Type B pancreatic cell (in vitro differentiated cells): ENCODE results near the gene SCN2A. TPM values are rescaled to one million over a fixed set of nuclear protein-coding genes. Genes with fewer than 3 reads are reported as not detected.

Source experiments
- DNase-seq: peaks from one replicate; pipeline ENCODE4 v3.0.0; 2021; ENCODE audit warnings: mixed read lengths; ENCODE audit not compliant: unreplicated experiment; ENCODE audit errors: extremely low spot score
- H3K27ac Mint-ChIP-seq: 2 replicates; pipeline ENCODE4 v1.8.0; 2021; ENCODE audit warnings: mild to moderate bottlenecking, mixed read lengths
- H3K27me3 Mint-ChIP-seq: 2 replicates; pipeline ENCODE4 v1.8.0; 2021; ENCODE audit warnings: mixed read lengths
- H3K36me3 Mint-ChIP-seq: 2 replicates; pipeline ENCODE4 v1.8.0; 2021; ENCODE audit warnings: mixed read lengths
- H3K4me1 Mint-ChIP-seq: one replicate; pipeline ENCODE4 v1.8.0; 2021; ENCODE audit warnings: mixed read lengths; ENCODE audit not compliant: unreplicated experiment
- H3K4me3 Mint-ChIP-seq: 2 replicates; pipeline ENCODE4 v1.8.0; 2021; ENCODE audit warnings: mild to moderate bottlenecking, mixed read lengths
- H3K9me3 Mint-ChIP-seq: 2 replicates; pipeline ENCODE4 v1.8.0; 2021; ENCODE audit warnings: mixed read lengths
- total RNA-seq: library from RNA; stranded (reverse); gene quantifications from 2 replicates; pipeline ENCODE4 v1.2.1, GENCODE V29; 2021; ENCODE audit warnings: low replicate concordance
- TF ChIP-seq, protein P1 (sequence below): fragments of 200-600 bp; sonication (generic); conservative IDR thresholded peaks from 2 replicates; pipeline ENCODE4 v1.5.0; 2021; ENCODE audit warnings: antibody characterized with exemption, mild to moderate bottlenecking

SCN2A gene
- total RNA-seq, 1 donor from 2014 or later: 0.92 TPM

- DNase-seq: no peak
- no peak overlapping the region for H3K4me3 Mint-ChIP-seq
- TF ChIP-seq, protein P1, sequence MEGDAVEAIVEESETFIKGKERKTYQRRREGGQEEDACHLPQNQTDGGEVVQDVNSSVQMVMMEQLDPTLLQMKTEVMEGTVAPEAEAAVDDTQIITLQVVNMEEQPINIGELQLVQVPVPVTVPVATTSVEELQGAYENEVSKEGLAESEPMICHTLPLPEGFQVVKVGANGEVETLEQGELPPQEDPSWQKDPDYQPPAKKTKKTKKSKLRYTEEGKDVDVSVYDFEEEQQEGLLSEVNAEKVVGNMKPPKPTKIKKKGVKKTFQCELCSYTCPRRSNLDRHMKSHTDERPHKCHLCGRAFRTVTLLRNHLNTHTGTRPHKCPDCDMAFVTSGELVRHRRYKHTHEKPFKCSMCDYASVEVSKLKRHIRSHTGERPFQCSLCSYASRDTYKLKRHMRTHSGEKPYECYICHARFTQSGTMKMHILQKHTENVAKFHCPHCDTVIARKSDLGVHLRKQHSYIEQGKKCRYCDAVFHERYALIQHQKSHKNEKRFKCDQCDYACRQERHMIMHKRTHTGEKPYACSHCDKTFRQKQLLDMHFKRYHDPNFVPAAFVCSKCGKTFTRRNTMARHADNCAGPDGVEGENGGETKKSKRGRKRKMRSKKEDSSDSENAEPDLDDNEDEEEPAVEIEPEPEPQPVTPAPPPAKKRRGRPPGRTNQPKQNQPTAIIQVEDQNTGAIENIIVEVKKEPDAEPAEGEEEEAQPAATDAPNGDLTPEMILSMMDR: no peak
Observed at GRCh38 chr2:165238295-165238694, 919 bp upstream of the SCN2A start.

DNA sequence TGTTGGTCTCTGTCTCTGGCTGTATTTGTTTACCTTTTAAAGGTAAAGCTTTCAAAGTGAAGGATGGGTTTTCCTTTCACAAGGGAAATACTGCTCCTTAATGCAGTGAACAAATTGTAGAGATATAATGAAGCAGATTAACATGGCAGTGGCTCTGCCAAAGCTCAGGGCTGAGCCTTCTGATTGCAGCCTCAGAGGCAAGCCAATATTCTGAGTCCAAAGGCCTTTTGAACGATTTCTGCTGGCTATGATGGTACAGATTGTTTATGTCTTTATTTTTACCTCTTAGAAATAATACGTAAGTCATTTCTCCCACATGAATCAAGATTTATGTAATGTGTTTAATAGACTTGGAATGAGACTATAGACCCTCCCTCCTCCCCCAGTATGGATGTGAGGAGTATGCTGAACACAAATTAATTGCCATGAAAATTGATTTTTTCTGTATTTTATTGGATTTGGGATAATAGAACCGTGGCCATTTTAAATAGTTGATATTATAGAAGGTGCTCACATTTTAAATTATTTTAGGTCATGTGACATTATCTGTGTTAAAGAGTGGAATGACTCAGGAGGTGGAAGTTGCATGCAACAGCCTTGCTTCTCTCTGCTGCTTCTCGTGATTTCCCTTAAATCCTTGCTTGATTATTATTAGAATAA lies 772 bp downstream of the SCN2A start:
- TF ChIP-seq, protein P1: no peak
- no peaks in the 10 kb centered on the region for H3K27me3 Mint-ChIP-seq
- H3K4me3 Mint-ChIP-seq: no peak overlapping the region
- DNase-seq: no peak
- H3K36me3 Mint-ChIP-seq: no peaks in the 10 kb centered on the region
- no peaks in the 10 kb centered on the region for H3K9me3 Mint-ChIP-seq
- no peak overlapping the region for H3K27ac Mint-ChIP-seq
- no peaks in the 10 kb centered on the region for H3K4me1 Mint-ChIP-seq

More at GRCh38 chr2:165238295-165238694, 919 bp upstream of the SCN2A start:
- Mint-ChIP-seq H3K4me1 (no peaks in the 10 kb centered on the region), H3K27me3 (no peaks in the 10 kb centered on the region), H3K36me3 (no peaks in the 10 kb centered on the region), H3K9me3 (no peaks in the 10 kb centered on the region), H3K27ac (no peak overlapping the region)

GRCh38 chr2:165240916-165241315 lies 1.7 kb downstream of the SCN2A start:
- Mint-ChIP-seq H3K36me3 (no peaks in the 10 kb centered on the region), H3K4me1 (no peaks in the 10 kb centered on the region), H3K27ac (no peak overlapping the region), H3K4me3 (no peak overlapping the region), H3K27me3 (no peaks in the 10 kb centered on the region), H3K9me3 (no peaks in the 10 kb centered on the region)
- no peak for DNase-seq
- TF ChIP-seq, protein P1: no peak

- Mint-ChIP-seq H3K4me3 (no peak overlapping the region), H3K36me3 (no peaks in the 10 kb centered on the region), H3K27me3 (no peaks in the 10 kb centered on the region), H3K9me3 (no peaks in the 10 kb centered on the region), H3K4me1 (no peaks in the 10 kb centered on the region), H3K27ac (no peak overlapping the region)
- no peak for DNase-seq
- TF ChIP-seq, protein P1: no peak
Observed at GRCh38 chr2:165245081-165245793, 6.0 kb downstream of the SCN2A start.

DNA sequence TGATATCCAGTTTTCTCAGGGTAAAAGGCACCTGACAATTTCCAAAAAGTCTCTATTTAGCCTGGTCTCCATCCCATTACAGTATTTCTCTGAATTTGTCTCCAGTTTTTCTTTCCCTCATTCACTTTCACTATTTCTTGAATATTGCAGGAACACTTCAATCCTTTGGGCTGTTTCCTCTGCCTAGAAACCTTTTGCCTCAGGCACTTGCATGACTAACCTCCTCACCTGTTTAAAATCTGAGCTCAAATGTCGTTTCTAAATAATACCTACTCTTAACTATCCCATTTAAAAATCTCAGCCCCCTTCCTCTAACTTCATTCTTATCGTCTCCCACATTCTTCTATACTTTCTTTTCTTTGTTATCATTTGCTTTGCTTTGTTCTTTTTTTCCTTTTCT lies 9.0 kb downstream of the SCN2A start:
- Mint-ChIP-seq H3K27me3 (no peaks in the 10 kb centered on the region), H3K4me1 (no peaks in the 10 kb centered on the region), H3K9me3 (no peaks in the 10 kb centered on the region), H3K27ac (no peak overlapping the region), H3K4me3 (no peak overlapping the region), H3K36me3 (no peaks in the 10 kb centered on the region)
- TF ChIP-seq, protein P1: no peak
- no peak for DNase-seq
